Measurements from ENCODE around the gene CDC25B. TPM values are rescaled to one million over a fixed set of nuclear protein-coding genes. Genes with fewer than 3 reads are reported as not detected.

Gene CDC25B
- total and polyA plus RNA-seq, 2 of the 8 experiments (the other 6 are each of a cell fraction or from before 2014, with no cell fraction given): 21.7 to 31.2 TPM

GRCh38 chr20:3804781-3805180 is 8.7 kb downstream of the CDC25B start:
- H3K23ac ChIP-seq (ENCODE audit: insufficient read length): no peak overlapping the region
- H3K79me1 ChIP-seq (ENCODE audit: low read depth, low read length): no peaks in the 10 kb centered on the region; the same call in 1 of the 2 replicates
- H3K23me2 ChIP-seq (ENCODE audit: low read depth, low read length): no peaks in the 10 kb centered on the region
- H2AFZ ChIP-seq (ENCODE audit: low read length): no peak overlapping the region
- POLR2A ChIA-PET (ENCODE audit: partially characterized antibody): interaction anchor here (0.7 to 2.1 kb wide), 3 partner anchors 14 to 61 kb away, joined by 3 to 9 read pairs (median 3); partner anchors contain the start of gene AP5S1
- DNase-seq (ENCODE audit: low read depth in 1 of 2, low spot score in 2 of 2) (no peak), FAIRE-seq (no peak)
- H2AK5ac ChIP-seq (ENCODE audit: low read depth, low read length): no peak overlapping the region
- H2BK15ac ChIP-seq (ENCODE audit: low read length): no peak overlapping the region
- no peak overlapping the region for H2BK12ac ChIP-seq (ENCODE audit: low read depth, low read length)
- no peak overlapping the region for H3K14ac ChIP-seq (ENCODE audit: insufficient read length)
- WGBS, 2 experiments (ENCODE audit: extremely low coverage in 1 of 2, insufficient coverage in 1 of 2, insufficient read length in 1 of 2, insufficient replicate concordance in 2 of 2, low coverage in 1 of 2, low lambda C conversion rate in 2 of 2, missing lambda C conversion rate in 1 of 2): 92% methylated on average over 2 of the region's 11 CpGs; no CpG with 5 or more reads in 1 of the 2 experiments
- no peak overlapping the region for H3K4me3 ChIP-seq (ENCODE audit: extremely low read depth in 1 of 4, insufficient read depth in 2 of 4, low read depth in 3 of 4, low read length in 4 of 4)
- no peak overlapping the region for H3K9ac ChIP-seq (replicated peaks in 1 of 4; ENCODE audit: extremely low read depth in 1 of 4, low read depth in 3 of 4, low read length in 3 of 4)
- H3K4me2 ChIP-seq (ENCODE audit: insufficient read depth in 1 of 2, low read depth in 2 of 2, low read length in 2 of 2): no peak overlapping the region
- H3K27me3 ChIP-seq (replicated peaks in 1 of 4; ENCODE audit: control insufficient read depth in 3 of 4, extremely low read depth in 1 of 4, insufficient read depth in 3 of 4, low read length in 3 of 4): no peaks in the 10 kb centered on the region
- peaks cover 3% of the 10 kb centered on the region in 2 experiments for H4K20me1 ChIP-seq (replicated peaks in 1 of 2; ENCODE audit: control insufficient read depth in 1 of 2, insufficient read depth in 2 of 2, low read length in 2 of 2)
- H4K91ac ChIP-seq (replicated peaks; ENCODE audit: insufficient read length, low read length): no peak overlapping the region
- H3K9me3 ChIP-seq (ENCODE audit: insufficient read depth in 2 of 2, low read depth in 1 of 2, low read length in 1 of 2): no peaks in the 10 kb centered on the region
- no peak overlapping the region for H2BK5ac ChIP-seq (ENCODE audit: low read depth, low read length)
- H3K56ac ChIP-seq (replicated peaks; ENCODE audit: insufficient read length, low read depth, low read length): no peak overlapping the region
- peaks cover 10 to 28% (median 20%) of the 10 kb centered on the region in 4 experiments for H3K4me1 ChIP-seq (replicated peaks in 1 of 4; ENCODE audit: control insufficient read depth in 3 of 4, insufficient read depth in 4 of 4, low read length in 3 of 4)
- H4K5ac ChIP-seq (ENCODE audit: insufficient read length, low read depth, low read length): no peak overlapping the region
- H3K27ac ChIP-seq (ENCODE audit: low read depth, low read length): no peak overlapping the region; the same call in 1 of the 2 replicates
- no peak overlapping the region; the same call in 1 of the 2 replicates for H4K8ac ChIP-seq (ENCODE audit: extremely low read depth, insufficient read depth, low read length)
- CTCF ChIA-PET (ENCODE audit: partially characterized antibody): interaction anchor here (0.5 to 1.3 kb wide), 3 partner anchors 10 to 267 kb away, joined by 3 read pairs; no protein-coding TSS in a partner anchor
- no peak overlapping the region for H2BK120ac ChIP-seq (replicated peaks; ENCODE audit: low read depth, low read length)
- H3K4ac ChIP-seq (replicated peaks; ENCODE audit: insufficient read length, low read depth, low read length): no peak overlapping the region
- no peak overlapping the region for H2BK20ac ChIP-seq (ENCODE audit: low read length)
- peaks cover 4 to 35% (median 30%) of the 10 kb centered on the region in 4 experiments for H3K36me3 ChIP-seq (ENCODE audit: control insufficient read depth in 2 of 4, insufficient read depth in 4 of 4, low read length in 3 of 4)
- H3K79me2 ChIP-seq (ENCODE audit: control insufficient read depth in 1 of 2, insufficient read depth in 2 of 2, low read length in 2 of 2): no peaks in the 10 kb centered on the region
- no peak overlapping the region for H3K18ac ChIP-seq (ENCODE audit: extremely low read depth, low read length)
- TF ChIP-seq KDM4A (IDR thresholded peaks at IDR 0.05; ENCODE audit: low read depth, low read length, severe bottlenecking): no peak
- TF ChIP-seq POLR2AphosphoS5 (IDR thresholded peaks at IDR 0.05; ENCODE audit: low read depth, low read length): no peak
- TF ChIP-seq JUND (IDR thresholded peaks at IDR 0.05; ENCODE audit: low read length): no peak
- no peak for TF ChIP-seq GTF2F1 (IDR thresholded peaks at IDR 0.05; ENCODE audit: borderline replicate concordance, low read depth, low read length)
- TF ChIP-seq SIN3A (conservative IDR thresholded peaks at IDR 0.05 in 1 of 2, IDR thresholded peaks at IDR 0.05 in 1 of 2; ENCODE audit: low read depth in 1 of 2, low read length in 2 of 2): no peak
- TF ChIP-seq TCF12 (IDR thresholded peaks at IDR 0.05; ENCODE audit: low read depth, low read length): no peak
- TF ChIP-seq SRF (IDR thresholded peaks at IDR 0.05; ENCODE audit: low read depth, low read length): no peak
- TF ChIP-seq E2F6 (IDR thresholded peaks at IDR 0.05): no peak
- no peak for TF ChIP-seq SAP30 (IDR thresholded peaks at IDR 0.05; ENCODE audit: insufficient read depth, insufficient replicate concordance, low read length)
- no peak for TF ChIP-seq MAFK (IDR thresholded peaks at IDR 0.05; ENCODE audit: low read depth, low read length)
- TF ChIP-seq ASH2L (IDR thresholded peaks at IDR 0.05; ENCODE audit: low read length): no peak
- TF ChIP-seq RBBP5 (IDR thresholded peaks at IDR 0.05; ENCODE audit: borderline replicate concordance, low read depth, low read length): no peak
- TF ChIP-seq ATF3 (IDR thresholded peaks at IDR 0.05; ENCODE audit: insufficient read depth, low read depth, low read length): no peak

Data from H1 (cell line).